Stimulated activated CD8-positive, alpha-beta memory T cell treated with anti-CD3 and anti-CD28 coated beads, Interleukin-15, amount 100 ng/mL, for 1 hour (primary cell): ENCODE results near the gene PRKCH.
"Not testable (repeated sequence)": the region's sequence is repeated elsewhere in the genome, so short reads cannot be mapped to it uniquely, and the experiment has no call there.

ENCODE experiments used
- DNase-seq: peaks from one replicate; pipeline ENCODE4 v3.0.0-alpha.2; 2020; ENCODE audit warnings: low read depth

PRKCH gene

GRCh38 chr14:61459229-61459628 lies 137.8 kb downstream of the PRKCH start:
- DNase-seq: no peak

- no peak for DNase-seq
These were observed 138.7 kb downstream of the PRKCH start for GRCh38 chr14:61460063-61460462.

DNA sequence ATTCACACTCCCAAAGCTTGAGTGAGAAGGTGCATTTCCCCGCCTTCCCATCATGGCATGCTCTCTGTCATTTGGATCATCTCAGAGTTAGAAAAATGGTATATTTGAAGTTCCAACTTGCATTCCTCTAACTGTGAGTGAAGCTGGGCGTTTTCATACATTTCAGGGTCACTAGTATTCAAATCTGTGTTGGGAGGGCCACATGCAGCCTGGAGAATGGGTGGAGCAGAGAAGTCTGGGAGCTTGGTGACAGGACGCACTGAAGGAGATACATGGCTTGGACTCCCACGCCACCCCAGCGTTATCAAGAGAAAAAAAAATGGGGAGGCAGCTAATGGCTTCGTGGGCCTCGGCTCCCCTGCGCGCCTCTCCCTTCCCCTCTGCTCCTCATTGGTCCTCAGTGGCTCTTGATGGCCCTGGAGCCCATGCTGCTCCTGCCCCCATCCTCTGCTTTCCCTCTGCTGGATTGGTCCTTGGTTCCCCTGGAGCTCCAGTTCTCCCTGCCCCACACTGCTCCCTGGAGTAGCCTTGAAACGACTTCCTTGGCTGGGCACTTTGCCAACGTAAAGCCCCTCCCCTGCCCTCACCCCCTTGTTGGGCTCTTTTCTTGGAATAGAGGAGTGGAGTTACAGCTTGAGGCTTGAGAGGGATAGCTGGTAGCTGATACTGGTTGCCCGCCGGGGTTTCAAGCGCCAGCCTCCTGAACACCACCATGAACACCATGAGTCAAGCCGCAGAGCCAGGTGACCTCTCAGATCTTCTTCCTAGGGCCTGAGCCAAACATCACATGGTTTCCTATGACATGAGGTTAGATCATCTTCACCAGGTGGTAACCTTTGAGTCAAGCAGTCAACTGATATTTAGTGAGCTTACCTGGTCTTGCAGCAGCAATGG lies 139.6 kb downstream of the PRKCH start:
- DNase-seq: no peak

DNA sequence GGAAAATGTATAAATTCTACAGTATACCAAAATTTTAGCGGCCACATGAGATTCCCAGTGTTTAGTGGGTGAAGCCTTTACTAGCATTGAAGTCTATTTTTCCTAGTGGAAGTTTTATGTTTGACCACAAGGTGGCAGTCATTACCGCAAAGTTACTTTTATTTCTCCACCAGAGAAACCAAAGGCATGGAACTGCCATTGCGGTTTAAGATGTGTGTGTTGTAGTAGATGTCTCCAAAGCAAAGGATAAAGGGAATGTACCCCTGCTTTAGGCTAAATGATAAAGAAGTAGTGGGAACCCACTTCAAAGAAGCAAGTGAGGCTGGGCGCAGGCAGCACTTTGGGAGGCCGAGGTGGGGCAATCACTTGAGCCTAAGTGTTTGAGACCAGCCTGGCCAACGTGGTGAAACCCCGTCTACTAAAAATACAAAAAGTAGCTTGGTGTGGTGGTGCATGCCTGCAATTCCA lies 140.5 kb downstream of the PRKCH start:
- no peak for DNase-seq

GRCh38 chr14:61462566-61463193 lies 141.3 kb downstream of the PRKCH start:
- no peak for DNase-seq

GRCh38 chr14:61463664-61464285 lies 142.4 kb downstream of the PRKCH start:
- no peak for DNase-seq

DNA sequence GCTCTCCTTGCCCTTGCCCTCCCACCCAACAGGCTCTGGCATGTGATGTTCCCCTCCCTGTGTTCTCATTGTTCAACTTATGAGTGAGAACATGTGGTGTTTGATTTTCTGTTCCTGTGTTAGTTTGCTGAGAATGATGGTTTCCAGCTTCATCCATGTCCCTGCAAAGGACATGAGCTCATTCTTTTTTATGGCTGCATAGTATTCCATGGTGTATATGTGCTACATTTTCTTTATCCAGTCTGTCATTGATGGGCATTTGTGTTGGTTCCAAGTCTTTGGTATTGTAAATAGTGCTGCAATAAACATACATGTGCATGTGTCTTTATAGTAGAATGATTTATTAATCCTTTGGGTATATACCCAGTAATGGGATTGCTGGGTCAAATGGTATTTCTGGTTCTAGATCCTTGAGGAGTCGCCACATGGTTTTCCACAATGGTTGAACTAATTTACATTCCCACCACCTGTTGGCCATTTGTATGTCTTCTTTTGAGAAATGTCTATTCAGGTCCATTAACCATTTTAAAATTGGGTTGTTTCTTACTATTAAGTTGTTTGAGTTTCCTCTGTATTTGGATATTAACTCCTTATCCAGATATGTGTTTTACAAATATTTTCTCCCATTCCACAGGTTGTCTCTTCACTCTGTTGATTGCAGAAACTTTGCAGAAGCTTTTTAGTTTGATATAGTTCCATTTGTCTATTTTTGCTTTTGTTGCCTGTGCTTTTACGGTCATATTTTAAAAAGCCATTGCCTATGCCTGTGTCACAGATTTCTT lies 143.4 kb downstream of the PRKCH start:
- DNase-seq: not testable (repeated sequence)

GRCh38 chr14:61466249-61466904 lies 145.0 kb downstream of the PRKCH start:
- DNase-seq: no peak

DNA sequence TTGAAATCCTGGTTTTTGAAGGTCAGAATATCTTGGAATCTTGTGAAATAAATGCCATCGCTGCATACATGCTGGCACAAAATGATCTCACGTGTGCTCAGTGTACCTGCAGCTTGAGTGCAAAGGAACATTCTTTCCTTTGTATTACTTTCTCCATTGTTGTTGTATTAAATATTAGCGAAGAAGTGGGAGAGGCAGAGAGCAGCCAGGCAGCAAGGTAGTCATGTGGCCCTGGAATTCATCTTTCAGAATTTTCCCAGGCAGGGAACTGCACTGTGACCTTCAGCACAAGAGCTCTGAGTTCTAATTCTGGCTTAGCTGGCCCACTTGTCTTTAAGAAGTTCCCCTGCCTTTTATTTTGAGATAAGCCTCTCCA lies 145.5 kb downstream of the PRKCH start:
- DNase-seq: no peak

GRCh38 chr14:61467296-61467695 lies 145.9 kb downstream of the PRKCH start:
- DNase-seq: no peak

DNA sequence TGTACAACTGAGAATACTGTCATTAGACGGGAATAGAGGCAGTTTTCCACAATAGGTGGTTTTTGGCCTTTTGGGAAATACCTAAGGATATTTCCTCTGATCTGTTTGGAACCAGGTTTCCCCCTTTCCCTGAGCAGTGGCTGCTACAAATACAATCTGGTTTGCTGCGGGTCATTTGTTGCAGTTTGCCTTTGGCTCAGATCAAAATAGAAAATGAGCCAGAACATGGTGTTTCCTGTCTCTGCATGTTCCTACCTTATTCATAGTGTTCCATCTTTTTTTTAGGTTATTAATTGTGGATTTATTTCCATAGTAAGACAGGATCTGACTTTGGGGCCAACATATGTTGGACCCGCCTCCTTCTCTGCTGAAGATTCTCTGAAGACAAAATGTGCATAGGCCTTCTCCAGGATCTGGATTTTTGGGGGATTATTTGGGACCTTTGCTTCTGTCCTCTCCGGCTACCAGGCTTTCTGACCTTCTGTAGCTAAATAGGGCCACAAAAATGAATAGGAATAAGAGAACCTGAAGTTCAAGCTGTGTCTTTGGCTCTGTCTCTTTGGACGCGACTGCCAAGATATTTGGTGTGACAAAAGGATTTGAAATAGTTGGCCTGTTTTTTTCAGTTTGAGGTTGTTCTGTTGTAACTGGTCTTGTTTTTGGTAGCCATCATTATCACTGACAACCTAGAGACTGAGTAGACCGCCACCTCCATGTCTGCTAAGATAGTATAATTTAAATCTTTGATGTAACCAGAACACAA lies 146.9 kb downstream of the PRKCH start:
- DNase-seq: no peak

DNA sequence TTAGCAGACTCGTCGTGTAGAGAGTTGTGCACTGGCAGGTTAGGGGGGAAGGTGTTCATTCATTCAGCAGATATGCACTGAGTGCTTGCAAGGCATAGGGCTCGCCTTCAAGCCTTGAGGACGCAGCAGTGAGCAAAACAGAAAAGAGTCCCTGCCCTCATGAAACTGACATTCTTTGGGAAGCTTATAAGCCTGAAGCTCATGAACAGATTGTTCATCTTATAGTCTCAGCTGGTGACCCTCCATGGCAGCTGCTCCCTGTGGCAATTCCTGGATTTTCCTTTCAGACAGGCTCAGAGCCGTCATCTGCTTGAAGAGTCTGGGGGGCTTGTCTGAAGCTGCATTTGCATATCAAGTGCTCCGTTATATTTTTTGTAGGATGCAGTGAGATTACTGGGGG lies 148.4 kb downstream of the PRKCH start:
- DNase-seq: no peak

- no peak for DNase-seq
These were observed 149.0 kb downstream of the PRKCH start for GRCh38 chr14:61470261-61470960.

GRCh38 chr14:61470961-61471293 lies 149.5 kb downstream of the PRKCH start:
- no peak for DNase-seq

- no peak for DNase-seq
These were observed 150.1 kb downstream of the PRKCH start for GRCh38 chr14:61471297-61472005.

DNA sequence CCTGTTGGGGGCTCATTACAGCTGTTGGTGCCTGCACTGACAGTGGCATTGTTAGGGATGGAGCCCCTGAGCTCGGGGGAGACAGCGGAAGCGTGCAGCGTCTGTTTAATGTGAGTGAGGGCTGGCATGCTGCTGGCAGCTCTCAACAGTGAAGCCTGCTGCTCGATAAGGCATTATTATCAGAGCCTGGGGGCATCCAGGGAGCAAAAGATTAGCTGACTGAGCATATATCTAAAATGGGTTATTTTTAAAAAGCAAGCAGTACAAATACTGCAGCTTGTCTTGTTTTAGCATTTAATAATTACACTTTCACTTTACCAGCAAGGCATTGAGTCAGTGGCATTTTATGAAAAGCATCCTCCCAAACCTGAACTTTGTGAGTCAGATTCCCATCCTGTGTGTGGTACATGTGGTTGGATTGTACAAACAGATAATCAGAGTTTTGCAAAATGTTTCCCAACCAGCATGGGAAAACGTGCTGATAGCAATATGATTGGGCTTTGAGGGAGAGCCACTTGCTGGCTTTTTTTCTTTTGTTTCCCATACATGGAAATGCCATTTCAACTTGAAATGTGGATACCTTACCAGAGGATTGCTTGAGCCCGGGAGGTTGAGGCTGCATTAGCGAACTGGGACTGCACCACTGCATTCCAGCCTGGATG lies 150.8 kb downstream of the PRKCH start:
- no peak for DNase-seq

GRCh38 chr14:61472801-61473376 lies 151.5 kb downstream of the PRKCH start:
- DNase-seq: peak; percentile 24

DNA sequence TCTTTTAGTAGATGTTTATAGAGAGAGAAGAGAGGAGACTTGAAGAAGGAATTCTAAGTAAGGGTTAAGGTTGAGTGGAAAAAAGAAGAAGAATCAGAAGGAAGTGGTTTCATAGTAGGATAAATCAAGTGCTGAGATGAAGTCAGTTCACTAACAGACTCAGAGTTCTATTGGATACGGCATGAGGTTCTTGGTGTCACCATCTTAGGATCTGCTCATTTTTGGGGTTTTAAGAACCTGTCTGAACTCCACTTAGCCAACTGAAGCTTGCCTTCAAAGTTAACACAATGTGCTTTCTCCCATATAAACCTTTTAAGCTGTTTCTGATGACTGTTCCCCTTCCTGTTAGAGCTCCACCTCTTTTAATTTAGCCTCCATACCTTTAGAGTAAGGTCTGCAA lies 152.6 kb downstream of the PRKCH start:
- DNase-seq: no peak

- no peak for DNase-seq
These were observed 153.3 kb downstream of the PRKCH start for GRCh38 chr14:61474701-61475100.
